ENCODE results near the gene DEAF1. TPM values are rescaled to one million over a fixed set of nuclear protein-coding genes. Genes with fewer than 3 reads are reported as not detected.
A peak's percentile ranks its signal among the peaks of the same experiment; 100 is the strongest.

DEAF1 gene
- total RNA-seq, 2 donors from 2014 or later, result 15.5 to 26.6 TPM

- peaks cover 0 to 9% of the 10 kb centered on the region in 2 donors for H3K4me1 ChIP-seq
- no peaks in the 10 kb centered on the region for H3K9me3 ChIP-seq
- H3K27ac ChIP-seq, result no peak overlapping the region
- no peak overlapping the region for H3K4me3 ChIP-seq
- no peaks in the 10 kb centered on the region for H3K27me3 ChIP-seq
- H3K36me3 ChIP-seq, result peaks cover 100% of the 10 kb centered on the region
- DNase-seq (ENCODE audit: low spot score), result no peak
- TF ChIP-seq, protein P1, sequence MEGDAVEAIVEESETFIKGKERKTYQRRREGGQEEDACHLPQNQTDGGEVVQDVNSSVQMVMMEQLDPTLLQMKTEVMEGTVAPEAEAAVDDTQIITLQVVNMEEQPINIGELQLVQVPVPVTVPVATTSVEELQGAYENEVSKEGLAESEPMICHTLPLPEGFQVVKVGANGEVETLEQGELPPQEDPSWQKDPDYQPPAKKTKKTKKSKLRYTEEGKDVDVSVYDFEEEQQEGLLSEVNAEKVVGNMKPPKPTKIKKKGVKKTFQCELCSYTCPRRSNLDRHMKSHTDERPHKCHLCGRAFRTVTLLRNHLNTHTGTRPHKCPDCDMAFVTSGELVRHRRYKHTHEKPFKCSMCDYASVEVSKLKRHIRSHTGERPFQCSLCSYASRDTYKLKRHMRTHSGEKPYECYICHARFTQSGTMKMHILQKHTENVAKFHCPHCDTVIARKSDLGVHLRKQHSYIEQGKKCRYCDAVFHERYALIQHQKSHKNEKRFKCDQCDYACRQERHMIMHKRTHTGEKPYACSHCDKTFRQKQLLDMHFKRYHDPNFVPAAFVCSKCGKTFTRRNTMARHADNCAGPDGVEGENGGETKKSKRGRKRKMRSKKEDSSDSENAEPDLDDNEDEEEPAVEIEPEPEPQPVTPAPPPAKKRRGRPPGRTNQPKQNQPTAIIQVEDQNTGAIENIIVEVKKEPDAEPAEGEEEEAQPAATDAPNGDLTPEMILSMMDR (IDR thresholded peaks at IDR 0.05), result no peak
These were observed 86.9 kb downstream of the DEAF1 start for GRCh38 chr11:607971-608659.

DNA sequence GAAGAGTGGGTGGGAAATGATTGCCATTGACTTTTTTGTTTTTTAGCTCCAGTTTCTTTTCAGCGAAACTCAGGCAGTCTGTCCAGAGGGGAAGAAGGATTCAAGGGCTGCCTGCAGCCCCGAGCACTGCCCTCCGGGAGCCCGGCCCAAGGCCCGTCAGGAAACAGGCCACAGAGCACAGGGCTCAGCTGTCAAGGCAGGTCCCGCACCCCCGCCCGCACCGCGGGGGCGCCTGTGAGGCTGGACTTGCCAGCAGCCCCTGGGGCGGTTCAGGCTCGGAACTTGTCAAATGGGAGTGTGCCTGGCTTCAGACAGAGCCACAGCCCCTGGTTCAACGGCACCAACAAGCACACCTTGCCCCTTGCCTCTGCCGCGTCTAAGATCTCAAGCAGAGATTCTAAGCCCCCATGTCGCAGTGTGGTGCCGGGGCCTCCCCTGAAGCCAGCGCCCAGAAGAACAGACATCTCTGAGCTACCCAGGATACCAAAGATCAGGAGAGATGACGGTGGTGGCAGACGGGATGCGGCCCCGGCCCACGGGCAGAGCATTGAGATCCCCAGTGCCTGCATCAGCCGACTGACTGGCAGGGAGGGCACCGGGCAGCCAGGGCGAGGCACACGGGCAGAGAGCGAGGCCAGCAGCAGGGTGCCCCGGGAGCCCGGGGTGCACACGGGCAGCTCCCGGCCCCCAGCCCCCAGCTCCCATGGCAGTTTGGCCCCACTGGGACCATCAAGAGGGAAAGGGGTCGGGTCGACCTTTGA is 87.8 kb downstream of the DEAF1 start:
- H3K9me3 ChIP-seq, result no peaks in the 10 kb centered on the region
- H3K27me3 ChIP-seq, result no peaks in the 10 kb centered on the region
- H3K4me3 ChIP-seq, result no peak overlapping the region
- H3K27ac ChIP-seq, result peak overlapping the region in 1 of 2 donors; percentile 59
- H3K36me3 ChIP-seq, result peaks cover 100% of the 10 kb centered on the region
- no peak for DNase-seq (ENCODE audit: low spot score)
- TF ChIP-seq, protein P1 (IDR thresholded peaks at IDR 0.05), result no peak
- H3K4me1 ChIP-seq, result peaks cover 0 to 6% of the 10 kb centered on the region in 2 donors

DNA sequence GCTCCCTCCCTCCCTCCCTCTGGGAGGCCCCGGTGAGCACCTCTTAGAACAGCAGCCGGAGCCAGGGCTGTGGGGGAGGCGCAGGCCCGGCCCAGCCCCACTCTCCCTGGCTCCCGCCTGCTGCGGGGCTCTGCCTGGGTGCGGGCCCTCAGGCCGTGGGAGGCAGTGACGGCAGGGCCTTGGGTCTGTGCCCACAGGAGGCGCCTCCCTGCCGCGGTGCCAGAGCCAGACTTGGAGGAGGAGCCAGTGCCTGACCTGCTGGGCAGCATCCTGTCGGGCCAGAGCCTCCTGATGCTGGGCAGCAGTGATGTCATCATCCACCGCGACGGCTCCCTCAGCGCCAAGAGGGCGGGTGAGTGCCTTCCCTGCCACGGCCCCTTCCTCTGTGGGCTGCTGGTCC is 88.8 kb downstream of the DEAF1 start:
- Histone ChIP-seq H3K4me3 (no peak overlapping the region), H3K27ac (peak overlapping the region; percentile 37 to 59), H3K4me1 (peaks cover 0 to 6% of the 10 kb centered on the region in 2 donors), H3K36me3 (peaks cover 100% of the 10 kb centered on the region), H3K27me3 (no peaks in the 10 kb centered on the region), H3K9me3 (no peaks in the 10 kb centered on the region)
- TF ChIP-seq, protein P1 (IDR thresholded peaks at IDR 0.05), result no peak
- DNase-seq (ENCODE audit: low spot score), result no peak

DNA sequence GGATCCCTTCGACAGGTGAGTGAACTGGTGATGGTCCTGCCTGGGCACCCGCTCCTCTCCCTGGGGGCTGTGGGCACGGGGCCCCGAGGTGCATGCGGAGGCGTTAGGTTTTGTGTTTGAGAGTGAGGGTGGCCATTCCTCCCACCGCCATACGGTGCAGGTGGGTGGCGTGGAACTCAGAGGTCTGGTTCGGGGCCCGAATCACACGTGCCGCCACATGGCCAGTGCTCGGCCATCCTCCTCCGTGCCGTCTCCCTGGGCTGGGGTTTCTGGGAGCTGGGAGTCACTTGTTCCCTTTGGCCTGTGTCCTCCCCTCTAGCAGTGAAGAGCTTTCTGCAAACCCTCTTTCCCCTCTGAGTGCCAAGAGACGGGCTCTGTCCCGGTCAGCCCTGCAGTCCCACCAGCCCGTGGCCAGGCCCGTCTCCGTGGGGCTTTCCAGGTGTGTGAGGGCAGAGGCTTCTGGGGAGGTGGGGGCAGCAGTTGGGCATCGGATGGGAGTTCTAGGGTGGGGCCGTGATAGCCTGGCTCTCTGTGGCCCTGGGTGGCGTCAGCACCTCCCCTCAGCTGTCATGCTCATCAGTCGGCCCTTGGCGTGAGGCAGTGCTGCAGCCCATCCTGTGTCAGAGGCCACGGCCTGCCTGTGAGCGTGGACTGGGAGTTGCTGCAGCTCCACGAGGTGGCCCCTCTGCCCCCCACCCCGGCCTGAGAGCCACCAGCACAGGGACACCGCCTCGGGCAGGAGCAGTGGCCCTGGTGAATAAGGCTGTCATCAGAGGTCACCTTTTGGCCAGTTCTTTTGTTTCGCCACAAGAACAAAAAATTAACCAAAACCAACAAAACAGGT is 89.5 kb downstream of the DEAF1 start:
- no peak for DNase-seq (ENCODE audit: low spot score)
- peaks cover 0 to 6% of the 10 kb centered on the region in 2 donors for H3K4me1 ChIP-seq
- TF ChIP-seq, protein P1 (IDR thresholded peaks at IDR 0.05), result no peak
- peak overlapping the region; percentile 37 to 59 for H3K27ac ChIP-seq
- H3K4me3 ChIP-seq, result no peak overlapping the region
- H3K9me3 ChIP-seq, result no peaks in the 10 kb centered on the region
- H3K27me3 ChIP-seq, result no peaks in the 10 kb centered on the region
- H3K36me3 ChIP-seq, result peaks cover 100% of the 10 kb centered on the region

GRCh38 chr11:603154-603553 is 91.9 kb downstream of the DEAF1 start:
- peaks cover 97% of the 10 kb centered on the region for H3K36me3 ChIP-seq
- TF ChIP-seq, protein P1 (IDR thresholded peaks at IDR 0.05), result no peak

More at GRCh38 chr11:603154-603553, 91.9 kb downstream of the DEAF1 start:
- Histone ChIP-seq H3K9me3 (no peaks in the 10 kb centered on the region), H3K4me3 (no peak overlapping the region), H3K27me3 (no peaks in the 10 kb centered on the region), H3K4me1 (peaks cover 0 to 6% of the 10 kb centered on the region in 2 donors), H3K27ac (no peak overlapping the region)
- DNase-seq (ENCODE audit: low spot score), result no peak
